Measurements from ENCODE around the gene LOC128125822.

Gene LOC128125822

DNA sequence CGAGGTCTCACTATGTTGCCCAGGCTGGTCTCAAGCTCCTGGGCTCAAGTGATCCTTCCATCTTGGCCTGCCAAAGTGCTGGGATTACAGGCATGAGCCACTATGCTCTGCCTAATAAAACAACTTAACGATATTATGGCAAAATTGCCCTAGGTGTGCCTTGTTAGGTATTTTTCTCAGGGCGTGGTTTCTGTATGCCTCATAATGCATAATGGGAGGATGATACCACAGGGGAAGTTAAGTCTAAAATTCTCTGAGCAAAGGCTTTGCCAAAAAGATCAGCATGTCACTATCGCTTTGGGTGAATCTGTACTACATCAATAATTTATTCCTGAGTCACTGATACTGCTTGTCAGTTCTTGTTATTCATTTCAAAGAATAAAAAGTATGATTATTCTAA lies 15.9 kb upstream of the LOC128125822 start:
- DNase-seq (ENCODE audit: low read depth in 2 of 2): no peak

DNA sequence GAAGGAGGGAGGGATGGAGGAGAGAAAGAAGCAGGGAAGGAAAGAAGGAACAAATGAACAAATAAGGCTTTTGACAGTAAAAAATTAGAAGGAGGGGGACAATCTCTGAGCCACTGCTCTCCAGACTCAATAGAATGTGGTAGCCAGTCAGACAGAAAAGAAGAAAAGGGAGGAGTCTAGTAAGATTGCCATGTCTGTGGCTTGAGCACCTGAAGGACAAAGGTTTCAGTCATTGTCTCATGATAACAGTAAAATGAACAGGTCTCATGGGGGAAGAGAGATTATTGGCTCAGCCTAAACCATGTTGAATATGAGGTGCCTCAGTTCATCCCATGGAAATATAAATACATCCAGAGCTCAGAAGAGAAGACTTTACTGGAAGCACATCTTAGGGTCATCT lies 14.0 kb upstream of the LOC128125822 start:
- DNase-seq (ENCODE audit: low read depth in 2 of 2): no peak

DNA sequence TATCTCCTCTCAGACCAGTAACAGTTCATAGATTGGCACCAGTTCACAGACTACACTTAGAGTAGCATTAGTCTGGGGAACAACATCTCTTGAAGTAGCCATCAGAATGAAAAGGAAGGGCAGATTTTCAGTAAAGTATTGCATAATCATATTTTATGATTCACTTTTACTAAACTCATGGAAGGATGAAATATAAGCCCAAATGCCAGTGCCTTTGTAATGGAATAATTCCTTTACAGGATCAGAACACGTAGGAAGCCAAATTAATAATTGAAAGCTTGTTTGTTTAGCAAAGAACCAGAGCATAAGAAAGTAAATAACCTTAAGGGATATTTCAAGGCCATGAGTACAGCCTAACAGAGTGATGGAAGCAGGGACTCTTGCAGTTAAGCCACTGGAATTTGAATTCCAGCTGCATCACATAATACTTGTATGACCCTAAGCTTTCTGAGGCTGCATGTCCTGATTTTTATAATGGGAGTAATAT lies 11.4 kb upstream of the LOC128125822 start:
- DNase-seq (ENCODE audit: low read depth in 2 of 2): no peak

DNA sequence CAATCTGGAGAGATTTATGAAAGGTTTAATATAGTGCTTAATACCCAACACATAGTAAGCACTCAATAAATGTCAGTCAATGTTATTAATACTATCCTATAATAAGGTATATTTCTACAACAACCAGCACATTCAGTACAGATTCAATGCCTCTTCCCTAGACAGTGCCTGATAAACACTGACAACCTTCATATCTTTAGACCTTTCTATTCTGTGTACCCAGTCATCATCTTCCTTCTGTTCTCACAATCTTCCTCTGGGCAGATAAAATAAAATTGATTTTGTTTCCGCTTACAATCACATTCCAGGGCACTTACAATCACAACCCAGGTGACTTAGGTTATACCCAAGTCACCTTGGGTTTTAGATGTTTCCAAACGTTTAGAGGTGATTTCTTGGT lies 11.0 kb upstream of the LOC128125822 start:
- DNase-seq (ENCODE audit: low read depth in 2 of 2): no peak

DNA sequence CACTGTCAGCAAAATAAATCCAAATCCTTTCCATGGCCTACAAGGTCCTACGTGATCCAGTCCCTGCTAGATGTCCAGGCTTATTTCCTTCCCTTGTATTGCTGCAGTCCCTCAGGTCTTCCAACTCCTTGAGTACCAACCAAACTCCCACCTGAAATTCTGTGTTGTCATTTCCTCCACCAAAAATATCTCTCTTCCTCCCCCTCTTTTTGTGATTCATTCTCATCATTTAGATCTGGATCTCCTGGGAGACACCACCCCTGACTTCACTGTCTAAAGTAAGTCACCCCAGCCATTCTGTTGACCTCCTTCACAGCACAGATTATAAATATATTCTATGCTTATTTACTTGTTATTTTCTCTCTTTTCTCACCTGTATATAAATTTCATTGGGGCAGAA lies 9.0 kb upstream of the LOC128125822 start:
- no peak for DNase-seq (ENCODE audit: low read depth in 2 of 2)

DNA sequence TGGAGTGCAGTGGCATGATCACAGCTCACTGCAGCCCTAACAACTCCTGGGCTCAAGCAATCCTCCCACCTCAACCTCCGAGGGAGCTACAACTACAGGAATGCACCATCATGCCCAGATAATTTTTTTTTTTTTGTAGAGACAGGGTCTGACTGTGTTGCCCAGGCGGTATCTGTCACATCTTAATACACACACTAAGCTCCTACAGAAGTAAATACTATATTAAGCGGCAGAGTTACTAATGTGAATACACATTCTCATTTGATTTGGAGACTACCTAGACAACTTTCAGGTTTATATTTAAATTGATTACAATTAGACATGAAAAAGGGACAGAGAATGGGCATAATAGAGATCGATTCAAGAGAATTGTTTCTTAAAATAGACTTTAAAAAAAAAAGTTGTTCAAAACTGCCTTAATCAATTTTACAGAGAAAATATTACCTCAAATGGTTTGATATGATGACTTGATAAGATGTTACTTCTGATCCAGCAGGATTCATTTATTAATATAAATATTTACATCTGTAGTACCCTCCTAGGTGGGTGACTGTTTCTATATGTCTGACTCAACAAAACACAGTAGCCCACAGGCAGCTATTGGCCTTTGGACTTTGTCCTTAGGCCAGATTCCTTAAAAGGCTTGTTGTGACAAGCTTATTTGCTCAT lies 7.1 kb upstream of the LOC128125822 start:
- no peak for DNase-seq (ENCODE audit: low read depth in 2 of 2)

DNA sequence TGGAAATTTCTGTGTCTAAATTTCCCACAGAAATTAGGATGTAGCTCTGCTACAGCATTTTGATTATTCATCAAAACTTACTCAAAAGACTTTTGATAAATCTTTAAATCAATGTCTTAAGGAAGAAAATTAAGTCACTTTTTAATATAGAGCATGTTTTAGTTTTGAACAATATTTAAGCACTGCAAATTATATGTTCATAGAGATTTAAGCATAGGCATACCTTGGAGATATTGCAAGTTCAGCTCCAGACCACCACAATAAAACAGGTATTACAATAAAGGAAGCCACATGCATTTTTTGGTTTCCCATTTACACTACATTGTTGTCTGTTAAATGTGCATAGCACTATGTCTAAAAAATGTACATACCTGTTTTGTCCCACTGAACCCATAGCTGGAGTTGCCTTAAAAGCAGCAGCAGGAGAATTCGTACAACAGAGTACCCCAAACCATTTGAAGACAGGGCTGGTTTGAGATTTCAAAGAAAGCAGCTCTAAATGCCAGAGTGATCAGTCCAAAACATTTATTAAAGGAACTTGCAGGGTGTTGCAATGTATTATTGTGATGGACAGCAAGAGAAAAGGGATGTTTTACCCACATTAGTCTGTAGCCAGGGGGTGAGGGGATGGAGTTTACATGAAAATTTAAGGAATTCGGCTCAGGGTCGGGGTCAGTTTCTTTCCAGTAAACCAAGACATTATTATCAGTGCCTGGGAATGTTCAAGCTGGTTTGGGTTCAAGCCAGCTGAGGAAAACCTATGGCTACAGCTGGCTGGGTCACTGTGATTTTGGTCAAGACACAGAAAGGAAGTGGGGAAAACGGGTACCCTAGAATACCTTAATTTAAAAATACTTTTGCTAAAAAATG lies 6.3 kb upstream of the LOC128125822 start:
- no peak for DNase-seq (ENCODE audit: low read depth in 2 of 2)

DNA sequence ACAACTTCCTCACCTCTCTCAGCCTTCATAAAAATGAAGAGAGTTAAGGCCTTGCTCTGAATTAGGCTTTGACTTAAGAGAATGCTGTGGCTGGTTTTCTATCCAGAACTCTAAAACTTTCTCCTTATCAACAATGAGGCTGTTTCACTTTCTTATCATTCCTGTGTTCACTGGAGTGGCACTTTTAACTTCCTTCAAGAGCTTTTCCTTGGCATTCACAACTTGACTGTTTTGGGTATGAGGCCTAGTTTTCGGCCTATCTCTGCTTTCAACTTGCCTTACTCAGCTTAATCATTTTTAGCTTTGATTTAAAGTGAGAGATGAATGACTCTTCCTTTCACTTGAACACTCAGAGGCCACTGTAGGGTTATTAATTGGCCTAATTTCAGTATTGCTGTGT lies 4.3 kb upstream of the LOC128125822 start:
- DNase-seq (ENCODE audit: low read depth in 2 of 2): no peak

DNA sequence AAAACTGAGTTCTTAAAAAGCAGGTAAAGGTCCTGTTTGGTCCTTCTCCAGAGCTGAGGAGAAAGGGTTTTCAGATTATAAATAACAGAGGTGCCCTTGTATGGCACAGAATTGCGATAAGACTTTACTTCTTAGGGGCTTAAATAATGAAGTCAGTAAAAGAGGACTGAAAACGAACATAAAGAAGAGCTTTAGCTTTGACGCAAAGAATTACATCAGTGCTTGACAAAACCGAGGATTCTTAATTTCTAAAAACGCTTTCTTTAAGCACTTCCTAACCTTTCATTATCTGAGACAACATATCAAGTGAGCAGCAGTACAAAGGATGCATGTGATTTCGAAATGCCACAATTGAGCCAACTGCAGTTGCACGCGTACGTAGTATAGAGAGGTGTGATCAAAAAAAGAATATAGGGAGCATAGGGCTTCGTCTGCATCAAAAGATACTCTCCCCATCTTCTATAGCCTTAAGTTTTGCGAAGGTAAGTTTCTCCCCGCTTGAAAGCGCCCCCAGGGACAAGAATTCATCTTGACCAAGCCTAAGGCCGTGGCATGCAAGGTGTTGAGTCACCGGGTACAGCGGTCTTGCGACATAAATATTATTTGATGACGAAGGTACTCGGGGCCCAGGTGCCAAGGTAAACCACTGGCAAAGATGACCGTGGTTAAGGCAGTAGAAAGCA lies 778 bp upstream of the LOC128125822 start:
- DNase-seq (ENCODE audit: low read depth in 2 of 2): peak in 1 of 2 experiments; percentile 15

DNA sequence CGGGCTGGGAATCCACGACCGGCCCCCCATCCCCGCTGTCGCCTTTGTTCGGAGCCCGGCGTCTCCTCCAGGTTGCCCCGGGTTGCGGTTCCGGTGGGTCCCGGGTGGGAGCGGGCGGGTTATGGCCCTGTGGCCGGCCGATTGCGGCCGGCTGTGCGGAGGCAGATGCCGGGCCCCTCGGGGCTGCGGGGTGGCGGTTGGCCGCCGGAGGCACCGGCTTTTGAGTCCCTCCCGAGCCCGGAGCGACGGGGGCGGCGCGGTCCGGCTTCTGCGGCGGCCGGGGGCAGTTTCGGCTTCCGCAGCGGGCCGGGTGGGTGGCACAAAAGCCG lies 431 bp downstream of the LOC128125822 start:
- no peak for DNase-seq (ENCODE audit: low read depth in 2 of 2)

DNA sequence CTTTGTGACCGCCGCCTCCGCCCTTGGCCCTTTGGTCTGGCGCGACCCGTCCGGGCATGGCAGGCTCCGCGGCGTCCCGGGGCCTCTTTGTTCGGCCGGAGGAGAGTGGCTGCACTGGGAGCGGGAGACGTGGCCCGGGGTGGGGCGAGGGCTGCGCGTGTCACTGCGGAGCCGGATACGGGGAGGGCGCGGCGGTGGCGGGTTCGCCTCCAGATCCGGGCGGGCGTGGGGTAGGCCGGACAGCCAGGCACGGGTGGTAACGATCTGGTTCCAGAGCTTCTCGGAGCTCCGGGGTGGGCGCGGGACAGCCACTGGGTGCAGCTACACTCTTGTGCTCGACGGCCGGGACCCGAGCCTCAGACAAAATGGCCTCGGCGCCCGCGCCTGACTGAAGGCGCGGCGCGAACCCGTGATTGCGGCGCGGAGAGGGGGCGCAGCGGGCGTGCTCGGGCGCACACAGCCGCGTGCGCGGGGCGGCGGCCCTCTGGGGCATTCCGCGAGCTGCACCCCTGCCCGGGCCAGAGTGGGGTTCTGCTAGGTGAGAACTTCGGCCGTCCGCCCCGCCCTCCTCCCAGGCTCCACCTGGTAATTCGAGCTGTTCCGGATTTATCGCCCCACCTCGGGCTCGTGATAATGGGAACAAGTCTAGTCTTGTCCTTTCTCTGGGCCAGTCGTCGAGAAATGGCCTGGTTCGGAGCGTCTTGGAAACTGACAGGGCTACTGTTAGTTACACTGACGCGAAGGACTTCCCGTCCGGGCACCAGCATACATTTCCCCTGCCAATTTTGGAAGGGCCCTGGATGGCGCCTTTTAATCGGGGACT lies 1.0 kb downstream of the LOC128125822 start:
- DNase-seq (ENCODE audit: low read depth in 2 of 2): peak; percentile 32 to 53

DNA sequence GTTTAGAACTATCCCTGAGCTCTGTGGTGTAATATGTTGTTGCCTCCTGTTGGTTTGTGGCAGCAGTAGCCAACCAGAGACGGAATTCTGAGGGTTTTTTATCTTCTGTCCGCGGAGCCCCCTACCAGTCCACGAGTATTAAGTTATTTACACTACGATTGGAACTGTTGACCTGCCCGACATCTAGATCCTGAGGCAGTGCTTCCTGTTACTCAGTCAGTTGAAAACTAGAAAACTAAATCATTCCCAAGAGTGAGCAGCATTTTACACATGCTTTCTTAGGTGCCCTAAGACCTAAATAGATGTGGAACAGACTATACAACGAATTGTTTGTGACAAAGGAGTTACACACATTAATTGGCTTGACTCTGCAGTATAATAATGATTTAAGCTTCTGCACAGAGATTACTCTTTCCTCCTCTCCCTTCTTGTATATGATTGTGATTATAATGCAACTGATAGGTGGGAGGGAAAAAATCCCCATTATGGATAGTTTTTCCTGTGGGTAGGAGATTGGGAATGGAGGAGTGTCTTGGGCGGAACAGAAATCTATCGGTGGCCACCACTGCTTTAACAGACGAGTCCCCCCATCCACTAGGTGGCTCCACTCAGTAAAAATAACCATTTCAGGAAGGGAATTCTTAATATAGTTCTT lies 1.7 kb downstream of the LOC128125822 start:
- no peak for DNase-seq (ENCODE audit: low read depth in 2 of 2)

DNA sequence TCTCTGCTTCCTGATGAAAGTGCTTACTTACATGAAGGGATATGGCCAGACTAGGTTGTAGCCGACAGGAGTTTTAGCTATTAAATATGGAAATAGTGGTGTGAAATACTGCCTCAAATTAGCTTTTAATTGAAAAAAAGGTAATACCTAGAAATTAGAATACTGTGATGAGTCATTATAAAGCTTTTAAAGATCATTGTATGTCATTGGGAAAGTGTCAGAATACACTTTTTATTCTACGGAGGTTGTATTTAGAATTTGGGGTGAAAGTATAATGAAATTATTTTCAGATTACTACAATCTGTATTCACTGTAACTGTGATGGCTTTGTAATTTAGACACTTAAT lies 2.2 kb downstream of the LOC128125822 start:
- DNase-seq (ENCODE audit: low read depth in 2 of 2): no peak

DNA sequence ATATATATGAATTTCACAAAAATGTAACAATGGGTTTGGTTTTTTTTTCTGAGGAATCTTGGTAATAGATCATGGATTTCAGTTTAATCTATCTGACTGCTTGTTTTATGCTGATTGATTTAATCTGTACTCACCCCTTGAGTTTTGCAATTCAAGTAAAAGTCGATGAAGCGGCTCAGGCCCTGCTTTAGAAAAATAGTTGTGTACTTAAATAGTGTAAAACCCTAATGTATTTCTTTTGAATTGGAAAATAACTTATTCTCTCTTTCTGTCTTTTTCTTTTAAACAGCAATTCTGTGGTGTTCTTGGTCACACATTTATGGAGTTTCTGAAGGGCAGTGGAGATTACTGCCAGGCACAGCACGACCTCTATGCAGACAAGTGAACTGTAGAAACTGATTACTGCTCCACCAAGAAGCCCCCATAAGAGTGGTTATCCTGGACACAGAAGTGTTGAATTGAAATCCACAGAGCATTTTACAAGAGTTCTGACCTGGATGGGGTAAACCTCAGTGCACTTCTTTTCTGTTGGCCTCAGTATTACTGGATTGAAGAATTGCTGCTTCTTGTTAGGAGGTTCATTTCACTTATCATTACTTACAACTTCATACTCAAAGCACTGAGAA lies 4.0 kb downstream of the LOC128125822 start:
- DNase-seq (ENCODE audit: low read depth in 2 of 2): no peak

DNA sequence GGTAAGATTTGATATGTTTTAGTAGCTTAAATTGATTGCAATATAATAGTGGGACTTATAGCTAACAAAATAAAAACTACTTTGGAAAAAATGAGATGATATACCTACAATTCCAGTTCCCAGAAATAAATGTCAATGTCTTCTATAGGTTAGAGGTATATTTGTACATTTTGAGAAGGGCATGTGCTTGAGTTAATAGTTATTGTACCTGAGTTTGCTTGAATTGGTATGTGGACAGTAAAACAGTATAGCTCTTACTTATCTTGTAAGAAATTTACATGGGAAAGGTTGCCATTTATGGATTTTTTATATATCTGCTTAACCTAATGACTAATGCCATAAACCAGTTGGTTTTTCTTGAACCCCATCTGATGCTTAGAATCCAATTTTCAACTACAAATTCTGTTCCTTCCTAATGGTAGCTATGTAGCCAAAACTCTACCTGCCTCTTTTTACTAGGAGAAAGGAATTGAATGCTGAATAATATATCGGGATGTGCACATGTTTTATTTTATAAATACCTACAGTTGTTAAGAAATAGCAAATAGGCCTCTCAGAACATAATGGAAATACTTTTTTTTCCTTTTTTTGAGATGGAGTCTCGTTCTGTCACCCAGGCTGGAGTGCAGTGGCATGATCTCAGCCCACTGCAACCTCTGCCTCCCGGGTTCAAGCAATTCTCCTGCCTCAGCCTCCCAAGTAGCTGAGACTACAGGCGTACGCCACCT lies 4.9 kb downstream of the LOC128125822 start:
- no peak for DNase-seq (ENCODE audit: low read depth in 2 of 2)

DNA sequence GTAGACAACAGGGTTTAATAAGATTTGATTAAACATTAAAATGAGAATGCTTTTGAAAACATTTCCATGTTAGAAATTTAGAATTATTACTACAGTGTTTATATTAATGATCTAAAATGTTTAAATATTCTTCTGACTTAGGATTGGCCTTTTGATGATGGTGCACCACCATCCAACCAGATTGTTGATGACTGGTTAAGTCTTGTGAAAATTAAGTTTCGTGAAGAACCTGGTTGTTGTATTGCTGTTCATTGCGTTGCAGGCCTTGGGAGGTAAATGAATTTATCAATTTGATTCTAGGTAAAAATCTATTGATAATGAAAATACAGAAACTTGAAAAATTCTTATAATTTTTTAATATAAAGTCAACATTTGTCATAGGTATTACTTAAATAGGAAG lies 6.5 kb downstream of the LOC128125822 start:
- DNase-seq (ENCODE audit: low read depth in 2 of 2): no peak

DNA sequence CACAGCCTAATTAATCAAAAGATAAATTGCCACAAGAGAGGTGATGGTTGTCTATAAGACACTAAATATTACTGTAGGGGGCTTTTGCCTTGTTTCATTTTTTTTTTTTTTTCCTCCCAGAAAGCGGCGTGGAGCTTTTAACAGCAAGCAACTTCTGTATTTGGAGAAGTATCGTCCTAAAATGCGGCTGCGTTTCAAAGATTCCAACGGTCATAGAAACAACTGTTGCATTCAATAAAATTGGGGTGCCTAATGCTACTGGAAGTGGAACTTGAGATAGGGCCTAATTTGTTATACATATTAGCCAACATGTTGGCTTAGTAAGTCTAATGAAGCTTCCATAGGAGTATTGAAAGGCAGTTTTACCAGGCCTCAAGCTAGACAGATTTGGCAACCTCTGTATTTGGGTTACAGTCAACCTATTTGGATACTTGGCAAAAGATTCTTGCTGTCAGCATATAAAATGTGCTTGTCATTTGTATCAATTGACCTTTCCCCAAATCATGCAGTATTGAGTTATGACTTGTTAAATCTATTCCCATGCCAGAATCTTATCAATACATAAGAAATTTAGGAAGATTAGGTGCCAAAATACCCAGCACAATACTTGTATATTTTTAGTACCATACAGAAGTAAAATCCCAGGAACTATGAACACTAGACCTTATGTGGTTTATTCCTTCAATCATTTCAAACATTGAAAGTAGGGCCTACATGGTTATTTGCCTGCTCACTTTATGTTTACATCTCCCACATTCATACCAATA lies 7.8 kb downstream of the LOC128125822 start:
- DNase-seq (ENCODE audit: low read depth in 2 of 2): no peak

DNA sequence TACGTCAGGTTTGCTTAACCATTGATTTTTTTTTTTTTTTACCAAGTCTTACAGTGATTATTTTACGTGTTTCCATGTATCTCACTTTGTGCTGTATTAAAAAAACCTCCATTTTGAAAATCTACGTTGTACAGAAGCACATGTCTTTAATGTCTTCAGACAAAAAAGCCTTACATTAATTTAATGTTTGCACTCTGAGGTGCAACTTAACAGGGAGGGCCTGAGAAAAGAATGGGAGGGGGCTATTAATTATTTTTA lies 8.4 kb downstream of the LOC128125822 start:
- DNase-seq (ENCODE audit: low read depth in 2 of 2): no peak

DNA sequence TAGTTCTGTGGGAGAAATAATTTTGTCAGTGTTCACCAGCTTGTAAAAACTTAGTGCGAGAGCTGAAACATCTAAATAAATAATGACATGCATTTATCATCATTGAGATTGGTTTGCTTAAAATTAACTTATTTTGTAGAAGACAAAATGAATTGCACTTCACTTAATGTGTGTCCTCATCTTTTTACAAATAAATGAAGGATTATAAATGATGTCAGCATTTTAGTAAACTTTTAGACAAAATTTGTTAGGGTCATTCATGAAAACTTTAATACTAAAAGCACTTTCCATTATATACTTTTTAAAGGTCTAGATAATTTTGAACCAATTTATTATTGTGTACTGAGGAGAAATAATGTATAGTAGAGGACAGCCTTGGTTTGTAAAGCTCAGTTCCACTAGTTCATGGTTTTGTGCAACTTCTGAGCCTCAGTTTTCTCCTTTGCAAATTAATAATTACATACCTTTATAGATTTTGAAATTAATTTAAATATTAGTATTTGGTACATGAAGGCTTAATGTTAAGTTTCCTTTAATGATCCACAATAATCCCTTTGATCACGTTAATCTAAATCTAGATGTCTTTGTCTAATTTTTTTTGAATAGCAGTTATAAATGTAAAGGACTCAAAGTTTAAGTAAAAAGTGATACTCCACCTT lies 9.2 kb downstream of the LOC128125822 start:
- no peak for DNase-seq (ENCODE audit: low read depth in 2 of 2)

Data from stimulated activated CD4-positive, alpha-beta T cell treated with anti-CD3 and anti-CD28 coated beads, Interleukin-12 subunit alpha, Interleukin-12 subunit beta, amount 100 ng/mL, for 24 hours (primary cell).